HepG2 (cell line): ENCODE measurements around the gene SLC16A4. TPM values are rescaled to one million over a fixed set of nuclear protein-coding genes. Genes with fewer than 3 reads are reported as not detected.
"Not testable (repeated sequence)": the region's sequence is repeated elsewhere in the genome, so short reads cannot be mapped to it uniquely, and the experiment has no call there.

Source experiments
- ATAC-seq: fragments of 200-7000 bp; cut with Tn5 transposase; 3 replicates; pipeline ENCODE4 v1.9.1; 2020; ENCODE audit warnings: mild to moderate bottlenecking, moderate library complexity
- BruUV-seq: library from RNA; stranded (reverse); fragments of 400-500 nt; replicated peaks from 2 replicates; lab custom pipeline; 2021; lab: Mats Ljungman, UMichigan
- CTCF ChIA-PET: fragments of 300-600 bp; formaldehyde crosslinking; extraction: SDS; loops from one replicate; lab custom pipeline; 2021; ENCODE audit warnings: low total read pairs, inconsistent platforms, low intra/inter-chr PET ratio; lab: Yijun Ruan, JAX
- POLR2A ChIA-PET: fragments of 350-600 bp; sonication (Branson Sonifier 250); formaldehyde crosslinking; loops from one replicate; lab custom pipeline; 2020; ENCODE audit warnings: antibody characterized with exemption, inconsistent platforms; lab: Yijun Ruan, JAX
- DNase-seq: peaks from one replicate; pipeline ENCODE4 v3.0.0-alpha.2; 2015; ENCODE audit warnings: low spot score
- FAIRE-seq: peaks from 3 replicates; lab custom pipeline; 2011; peaks lifted over from hg19 to GRCh38; lab: Jason Lieb, UNC
- H2AFZ ChIP-seq: one replicate; pipeline ENCODE4 v1.6.1; 2011; ENCODE audit warnings: low read length, inconsistent platforms
- H3K27ac ChIP-seq: fragments of 300-600 bp; 3 replicates; pipeline ENCODE4 v1.8.0; 2011; ENCODE audit warnings: mixed run types, mild to moderate bottlenecking, mixed read lengths, low read length, inconsistent platforms; ENCODE audit not compliant: insufficient read depth; ENCODE audit errors: extremely low read length
- H3K27me3 ChIP-seq, 2 experiments: fragments of 200-600 bp in 1 of 2; 2 replicates in 1 of 2; 3 replicates in 1 of 2; pipeline versions ENCODE4 v1.6.0 to v1.8.0; 2011; ENCODE audit warnings: low read length in 2 of 2, mild to moderate bottlenecking in 2 of 2, moderate library complexity in 2 of 2, inconsistent platforms in 1 of 2; ENCODE audit not compliant: insufficient read depth in 2 of 2, control insufficient read depth in 1 of 2
- H3K36me3 ChIP-seq, 2 experiments: fragments of 200-600 bp in 1 of 2; replicated peaks in 1 of 2; 2 replicates in 1 of 2; 3 replicates in 1 of 2; pipeline versions ENCODE4 v1.5.1 to v1.8.0; 2011; ENCODE audit warnings: low read length in 2 of 2, inconsistent platforms in 1 of 2; ENCODE audit not compliant: insufficient read depth in 2 of 2, control insufficient read depth in 1 of 2
- H3K4me1 ChIP-seq: 2 replicates; pipeline ENCODE4 v1.5.1; 2012; ENCODE audit warnings: low read length, inconsistent platforms; ENCODE audit not compliant: insufficient read depth
- H3K4me2 ChIP-seq: 2 replicates; pipeline ENCODE4 v1.6.0; 2011; ENCODE audit warnings: low read depth, low read length, inconsistent platforms
- H3K4me3 ChIP-seq, 3 experiments: fragments of 200-600 bp in 1 of 3; sonication (generic), shearing (Covaris generic) in 1 of 3; replicated peaks in 1 of 3; 2 replicates each; pipeline ENCODE4 v1.5.1; 2011 to 2016; ENCODE audit warnings: low read length in 3 of 3, inconsistent platforms in 2 of 3, low read depth in 2 of 3, mild to moderate bottlenecking in 2 of 3, control low read depth in 1 of 3, mixed read lengths in 1 of 3; ENCODE audit not compliant: insufficient read depth in 1 of 3
- H3K79me2 ChIP-seq: one replicate; pipeline ENCODE4 v1.6.1; 2011; ENCODE audit warnings: low read length, inconsistent platforms; ENCODE audit not compliant: insufficient read depth
- H3K9ac ChIP-seq: 2 replicates; pipeline ENCODE4 v1.6.0; 2011; ENCODE audit warnings: mild to moderate bottlenecking, low read depth, low read length, inconsistent platforms; ENCODE audit not compliant: insufficient read depth
- H3K9me3 ChIP-seq: 2 replicates; pipeline ENCODE4 v1.5.1; 2012; ENCODE audit warnings: mild to moderate bottlenecking, low read length
- H4K20me1 ChIP-seq: 2 replicates; pipeline ENCODE4 v1.6.0; 2011; ENCODE audit warnings: inconsistent platforms, mild to moderate bottlenecking, low read length, moderate library complexity; ENCODE audit not compliant: insufficient read depth
- GFI1 ChIP-seq: sonication (generic); formaldehyde crosslinking; IDR thresholded peaks from 2 replicates; pipeline ENCODE4 v1.5.0; 2020; ENCODE audit warnings: missing genetic modification reagents, mild to moderate bottlenecking, borderline replicate concordance
- MAF1 ChIP-seq: sonication (generic); formaldehyde crosslinking; IDR thresholded peaks from 2 replicates; pipeline ENCODE4 v1.5.0; 2020; ENCODE audit warnings: missing genetic modification reagents, borderline replicate concordance
- MTA3 ChIP-seq: sonication (generic); formaldehyde crosslinking; IDR thresholded peaks from 2 replicates; pipeline ENCODE4 v1.4.0; 2020; ENCODE audit warnings: missing genetic modification reagents
- RORA ChIP-seq: sonication (generic); formaldehyde crosslinking; IDR thresholded peaks from 2 replicates; pipeline ENCODE4 v1.5.0; 2020; ENCODE audit warnings: mild to moderate bottlenecking, missing genetic modification reagents, moderate library complexity
- ZNF660 ChIP-seq: sonication (generic); formaldehyde crosslinking; IDR thresholded peaks from 2 replicates; pipeline ENCODE4 v1.5.1; 2020; ENCODE audit warnings: mild to moderate bottlenecking, low read depth, missing genetic modification reagents, borderline replicate concordance
- ZNF678 ChIP-seq: sonication (generic); formaldehyde crosslinking; IDR thresholded peaks from 2 replicates; pipeline ENCODE4 v1.4.0; 2020; ENCODE audit warnings: mild to moderate bottlenecking, missing genetic modification reagents
- WGBS: methylation state at CpG from one replicate; pipeline ENCODE4 v1.1.6; 2017; ENCODE audit warnings: low lambda C conversion rate; 5-methylcytosine and 5-hydroxymethylcytosine counted together
- in situ Hi-C: cut with HindIII; loops from 2 replicates; pipeline ENCODE4 v1.10.0; 2017; ENCODE audit warnings: low pct_unique_long_range_greater_than_20kb; ENCODE audit not compliant: extremely low pct_ligation_motif_present
- intact Hi-C: fragments of 100-400 bp; cut with micrococcal nuclease; formaldehyde crosslinking; loops from one replicate; pipeline ENCODE4 v1.10.0; 2022; ENCODE audit not compliant: unreplicated experiment
- polyA plus RNA-seq, 8 experiments: library from polyadenylated mRNA; depleted of rRNA in 3 of 8; stranded (reverse) in 7 of 8; unstranded in 1 of 8; fragments of >200 nt; fragmentation: Illumina TruSeq in 4 of 8; extraction: Trizol in 4 of 8; gene quantifications; 2 replicates each; pipeline versions ENCODE4 v1.2.1 to v1.2.3, GENCODE V29; 2011 to 2016; ENCODE audit warnings: low read depth in 4 of 8, missing spikeins in 1 of 8, mixed read lengths in 1 of 8; ENCODE audit not compliant: insufficient read depth in 1 of 8
- total RNA-seq, 5 experiments: library from RNA; depleted of rRNA; stranded (reverse); fragments of >200 nt; fragmentation: Illumina TruSeq; extraction: Trizol; gene quantifications; 2 replicates each; pipeline ENCODE4 v1.2.3, GENCODE V29; 2016; ENCODE audit warnings: low read depth in 1 of 5
- TF ChIP-seq, protein P1 (sequence below): sonication (generic); formaldehyde crosslinking; IDR thresholded peaks from 2 replicates; pipeline ENCODE4 v1.4.0; 2020; ENCODE audit warnings: mild to moderate bottlenecking, missing genetic modification reagents
- TF ChIP-seq, protein P2 (sequence below): sonication (generic); formaldehyde crosslinking; IDR thresholded peaks from 2 replicates; pipeline ENCODE4 v1.9.0; 2022; ENCODE audit warnings: missing genetic modification reagents, mild to moderate bottlenecking, borderline replicate concordance
- TF ChIP-seq, protein P3 (sequence below): sonication (generic); formaldehyde crosslinking; IDR thresholded peaks from 2 replicates; pipeline ENCODE4 v1.4.0; 2020; ENCODE audit warnings: missing genetic modification reagents

The SLC16A4 gene
- total and polyA plus RNA-seq, 2 of the 13 experiments (the other 11 are each of a cell fraction or from before 2014, with no cell fraction given): 1.1 to 1.5 TPM

DNA sequence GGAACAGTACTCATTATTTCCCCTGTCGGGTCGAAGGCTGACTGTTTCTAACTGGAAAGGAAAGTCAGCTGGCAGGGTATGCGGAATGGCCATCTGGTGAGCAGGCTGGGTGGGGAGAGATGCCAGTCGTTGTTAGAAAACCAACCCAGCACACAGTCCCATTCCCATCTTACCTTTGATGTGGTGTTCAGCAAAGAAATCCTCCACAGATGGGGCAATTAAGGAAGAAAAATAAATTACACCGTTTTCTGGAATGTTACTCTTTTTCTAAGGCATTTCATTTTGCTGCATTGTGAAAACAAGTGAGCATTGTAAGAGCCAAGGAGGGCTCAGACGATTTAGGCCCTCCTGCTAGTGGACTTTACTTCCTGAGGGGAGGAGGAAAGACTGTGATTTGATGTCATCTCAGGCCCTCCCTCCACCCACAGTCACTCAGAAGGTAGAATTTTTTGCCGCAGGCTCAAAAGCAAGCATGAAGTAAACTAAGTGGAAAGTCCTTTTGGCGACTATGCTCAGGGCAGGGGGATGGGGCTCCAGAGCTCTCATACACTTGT lies at the start of gene SLC16A4 (continued):
- peak; percentile 97 for TF ChIP-seq GFI1
- TF ChIP-seq, all 625 proteins: peak for 4

DNA sequence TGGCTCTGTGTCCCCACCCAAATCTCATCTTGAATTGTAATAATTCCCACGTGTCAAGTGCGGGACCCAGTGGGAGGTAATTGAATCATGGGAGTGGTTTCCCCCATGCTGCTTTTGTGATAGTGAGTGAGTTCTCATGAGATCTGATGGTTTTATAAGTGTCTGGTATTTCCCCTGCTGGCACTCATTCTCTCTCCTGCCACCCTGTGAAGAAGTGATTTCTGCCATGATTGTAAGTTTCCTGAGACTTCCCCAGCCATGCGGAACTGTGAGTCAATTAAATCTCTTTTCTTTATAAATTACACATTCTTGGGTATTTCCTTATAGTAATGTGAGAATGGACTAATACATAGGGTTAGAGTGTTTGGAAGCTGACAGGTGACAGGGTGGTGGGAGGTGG lies 49.0 kb upstream of the SLC16A4 start:
- POLR2A ChIA-PET: not testable (repeated sequence)
- 81% methylated on average over 3 of the region's 3 CpGs for WGBS

DNA sequence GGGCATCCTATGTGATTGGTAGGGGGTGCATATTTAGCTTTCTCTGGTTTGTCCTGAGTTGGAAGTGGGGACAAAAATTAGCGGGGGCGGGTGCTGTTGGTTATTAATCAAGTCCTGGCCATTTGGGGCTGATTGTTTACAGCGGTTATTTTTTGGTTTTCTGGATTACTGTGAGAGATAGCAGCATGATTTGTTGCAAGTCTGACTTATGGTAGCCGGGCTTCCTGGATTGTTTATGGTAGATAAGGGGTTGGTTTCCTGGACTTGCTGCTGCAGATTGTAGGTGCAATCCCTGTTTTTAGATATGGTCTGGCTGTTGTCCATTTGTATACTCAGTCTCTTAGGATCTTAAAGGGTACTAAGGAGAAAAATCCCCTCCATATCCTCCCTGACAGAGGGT lies 48.1 kb upstream of the SLC16A4 start:
- in situ Hi-C loops (no loop called here), intact Hi-C loops (no loop called here)
- ChIA-PET CTCF (no interaction called here), POLR2A (no interaction called here)
- Histone ChIP-seq H3K4me1 (no peaks in the 10 kb centered on the region), H3K4me2 (no peak overlapping the region), H3K27me3 (peaks cover 1 to 13% of the 10 kb centered on the region in 2 experiments; a peak in 4 of 5 replicates), H4K20me1 (no peaks in the 10 kb centered on the region), H3K79me2 (no peaks in the 10 kb centered on the region), H3K9me3 (no peaks in the 10 kb centered on the region), H3K4me3 (no peak overlapping the region), H2AFZ (no peak overlapping the region), H3K36me3 (no peaks in the 10 kb centered on the region), H3K9ac (no peak overlapping the region), H3K27ac (no peak overlapping the region)
- BruUV-seq: no TSS peak
- FAIRE-seq (no peak), ATAC-seq (no peak), DNase-seq (no peak)
- 36% methylated on average over 4 of the region's 4 CpGs for WGBS
- no peak for TF ChIP-seq RORA (CRISPR knock-in tag)
- TF ChIP-seq ZNF678: no peak
- TF ChIP-seq ZNF660 (CRISPR knock-in tag): no peak
- TF ChIP-seq, protein P1, sequence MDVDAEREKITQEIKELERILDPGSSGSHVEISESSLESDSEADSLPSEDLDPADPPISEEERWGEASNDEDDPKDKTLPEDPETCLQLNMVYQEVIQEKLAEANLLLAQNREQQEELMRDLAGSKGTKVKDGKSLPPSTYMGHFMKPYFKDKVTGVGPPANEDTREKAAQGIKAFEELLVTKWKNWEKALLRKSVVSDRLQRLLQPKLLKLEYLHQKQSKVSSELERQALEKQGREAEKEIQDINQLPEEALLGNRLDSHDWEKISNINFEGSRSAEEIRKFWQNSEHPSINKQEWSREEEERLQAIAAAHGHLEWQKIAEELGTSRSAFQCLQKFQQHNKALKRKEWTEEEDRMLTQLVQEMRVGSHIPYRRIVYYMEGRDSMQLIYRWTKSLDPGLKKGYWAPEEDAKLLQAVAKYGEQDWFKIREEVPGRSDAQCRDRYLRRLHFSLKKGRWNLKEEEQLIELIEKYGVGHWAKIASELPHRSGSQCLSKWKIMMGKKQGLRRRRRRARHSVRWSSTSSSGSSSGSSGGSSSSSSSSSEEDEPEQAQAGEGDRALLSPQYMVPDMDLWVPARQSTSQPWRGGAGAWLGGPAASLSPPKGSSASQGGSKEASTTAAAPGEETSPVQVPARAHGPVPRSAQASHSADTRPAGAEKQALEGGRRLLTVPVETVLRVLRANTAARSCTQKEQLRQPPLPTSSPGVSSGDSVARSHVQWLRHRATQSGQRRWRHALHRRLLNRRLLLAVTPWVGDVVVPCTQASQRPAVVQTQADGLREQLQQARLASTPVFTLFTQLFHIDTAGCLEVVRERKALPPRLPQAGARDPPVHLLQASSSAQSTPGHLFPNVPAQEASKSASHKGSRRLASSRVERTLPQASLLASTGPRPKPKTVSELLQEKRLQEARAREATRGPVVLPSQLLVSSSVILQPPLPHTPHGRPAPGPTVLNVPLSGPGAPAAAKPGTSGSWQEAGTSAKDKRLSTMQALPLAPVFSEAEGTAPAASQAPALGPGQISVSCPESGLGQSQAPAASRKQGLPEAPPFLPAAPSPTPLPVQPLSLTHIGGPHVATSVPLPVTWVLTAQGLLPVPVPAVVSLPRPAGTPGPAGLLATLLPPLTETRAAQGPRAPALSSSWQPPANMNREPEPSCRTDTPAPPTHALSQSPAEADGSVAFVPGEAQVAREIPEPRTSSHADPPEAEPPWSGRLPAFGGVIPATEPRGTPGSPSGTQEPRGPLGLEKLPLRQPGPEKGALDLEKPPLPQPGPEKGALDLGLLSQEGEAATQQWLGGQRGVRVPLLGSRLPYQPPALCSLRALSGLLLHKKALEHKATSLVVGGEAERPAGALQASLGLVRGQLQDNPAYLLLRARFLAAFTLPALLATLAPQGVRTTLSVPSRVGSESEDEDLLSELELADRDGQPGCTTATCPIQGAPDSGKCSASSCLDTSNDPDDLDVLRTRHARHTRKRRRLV (CRISPR knock-in tag): no peak
- no peak for TF ChIP-seq MAF1 (CRISPR knock-in tag)
- TF ChIP-seq MTA3 (CRISPR knock-in tag): no peak
- TF ChIP-seq, protein P2, sequence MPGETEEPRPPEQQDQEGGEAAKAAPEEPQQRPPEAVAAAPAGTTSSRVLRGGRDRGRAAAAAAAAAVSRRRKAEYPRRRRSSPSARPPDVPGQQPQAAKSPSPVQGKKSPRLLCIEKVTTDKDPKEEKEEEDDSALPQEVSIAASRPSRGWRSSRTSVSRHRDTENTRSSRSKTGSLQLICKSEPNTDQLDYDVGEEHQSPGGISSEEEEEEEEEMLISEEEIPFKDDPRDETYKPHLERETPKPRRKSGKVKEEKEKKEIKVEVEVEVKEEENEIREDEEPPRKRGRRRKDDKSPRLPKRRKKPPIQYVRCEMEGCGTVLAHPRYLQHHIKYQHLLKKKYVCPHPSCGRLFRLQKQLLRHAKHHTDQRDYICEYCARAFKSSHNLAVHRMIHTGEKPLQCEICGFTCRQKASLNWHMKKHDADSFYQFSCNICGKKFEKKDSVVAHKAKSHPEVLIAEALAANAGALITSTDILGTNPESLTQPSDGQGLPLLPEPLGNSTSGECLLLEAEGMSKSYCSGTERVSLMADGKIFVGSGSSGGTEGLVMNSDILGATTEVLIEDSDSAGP (CRISPR knock-in tag): no peak
- TF ChIP-seq, protein P3, sequence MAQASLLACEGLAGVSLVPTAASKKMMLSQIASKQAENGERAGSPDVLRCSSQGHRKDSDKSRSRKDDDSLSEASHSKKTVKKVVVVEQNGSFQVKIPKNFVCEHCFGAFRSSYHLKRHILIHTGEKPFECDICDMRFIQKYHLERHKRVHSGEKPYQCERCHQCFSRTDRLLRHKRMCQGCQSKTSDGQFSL (CRISPR knock-in tag): no peak

More for the DNA sequence above, 49.0 kb upstream of the SLC16A4 start:
- H3K4me3 ChIP-seq, H3K36me3 ChIP-seq, CTCF ChIA-PET, H3K9ac ChIP-seq, BruUV-seq, DNase-seq, H3K27ac ChIP-seq, H3K4me1 ChIP-seq, H3K9me3 ChIP-seq, H3K4me2 ChIP-seq, H4K20me1 ChIP-seq, H2AFZ ChIP-seq, H3K79me2 ChIP-seq, ATAC-seq, in situ Hi-C loops, intact Hi-C loops, FAIRE-seq: not testable (repeated sequence)
- H3K27me3 ChIP-seq: peaks cover 1 to 13% of the 10 kb centered on the region in 2 experiments; a peak in 4 of 5 replicates
